ENCODE results near the gene RAB19. TPM values are rescaled to one million over a fixed set of nuclear protein-coding genes. Genes with fewer than 3 reads are reported as not detected.

Gene RAB19
- polyA plus RNA-seq, 2 donors = 0.15 TPM; not detected in 1

GRCh38 chr7:140383954-140384713 lies 19.7 kb upstream of the RAB19 start:
- no peak overlapping the region for H3K4me3 ChIP-seq (ENCODE audit: low read depth in 1 of 2, low read length in 2 of 2)
- 93 to 97% methylated on average over 6 of the region's 6 CpGs for WGBS, 2 donors
- H3K4me1 ChIP-seq (ENCODE audit: control insufficient read depth in 2 of 2, insufficient read depth in 2 of 2, low read length in 1 of 2) = no peaks in the 10 kb centered on the region
- H3K27me3 ChIP-seq (ENCODE audit: control insufficient read depth in 1 of 2, insufficient read depth in 2 of 2, low read length in 2 of 2) = no peaks in the 10 kb centered on the region
- H3K36me3 ChIP-seq (ENCODE audit: control insufficient read depth in 2 of 2, insufficient read depth in 2 of 2, low read length in 1 of 2) = peaks cover 0 to 5% of the 10 kb centered on the region in 2 donors
- no peaks in the 10 kb centered on the region for H3K9me3 ChIP-seq (ENCODE audit: control insufficient read depth in 2 of 2, insufficient read depth in 1 of 2, low read depth in 1 of 2, low read length in 1 of 2)
- no peak overlapping the region for H3K27ac ChIP-seq (ENCODE audit: low read depth in 2 of 2, low read length in 1 of 2)

GRCh38 chr7:140384894-140385545 lies 18.8 kb upstream of the RAB19 start:
- WGBS, 2 donors = 65 to 72% methylated on average over 1 of the region's 1 CpG
- H3K4me3 ChIP-seq (ENCODE audit: low read depth in 1 of 2, low read length in 2 of 2) = no peak overlapping the region
- no peaks in the 10 kb centered on the region for H3K4me1 ChIP-seq (ENCODE audit: control insufficient read depth in 2 of 2, insufficient read depth in 2 of 2, low read length in 1 of 2)
- no peaks in the 10 kb centered on the region for H3K27me3 ChIP-seq (ENCODE audit: control insufficient read depth in 1 of 2, insufficient read depth in 2 of 2, low read length in 2 of 2)
- peaks cover 0 to 5% of the 10 kb centered on the region in 2 donors for H3K36me3 ChIP-seq (ENCODE audit: control insufficient read depth in 2 of 2, insufficient read depth in 2 of 2, low read length in 1 of 2)
- no peaks in the 10 kb centered on the region for H3K9me3 ChIP-seq (ENCODE audit: control insufficient read depth in 2 of 2, insufficient read depth in 1 of 2, low read depth in 1 of 2, low read length in 1 of 2)
- no peak overlapping the region for H3K27ac ChIP-seq (ENCODE audit: low read depth in 2 of 2, low read length in 1 of 2)

GRCh38 chr7:140389445-140389844 lies 14.4 kb upstream of the RAB19 start:
- H3K27ac ChIP-seq (ENCODE audit: low read depth in 2 of 2, low read length in 1 of 2) = no peak overlapping the region
- H3K27me3 ChIP-seq (ENCODE audit: control insufficient read depth in 1 of 2, insufficient read depth in 2 of 2, low read length in 2 of 2) = no peaks in the 10 kb centered on the region
- H3K4me1 ChIP-seq (ENCODE audit: control insufficient read depth in 2 of 2, insufficient read depth in 2 of 2, low read length in 1 of 2) = no peaks in the 10 kb centered on the region
- H3K4me3 ChIP-seq (ENCODE audit: low read depth in 1 of 2, low read length in 2 of 2) = no peak overlapping the region
- no peaks in the 10 kb centered on the region for H3K36me3 ChIP-seq (ENCODE audit: control insufficient read depth in 2 of 2, insufficient read depth in 2 of 2, low read length in 1 of 2)
- WGBS, 2 donors = 87 to 89% methylated on average over 10 of the region's 10 CpGs
- H3K9me3 ChIP-seq (ENCODE audit: control insufficient read depth in 2 of 2, insufficient read depth in 1 of 2, low read depth in 1 of 2, low read length in 1 of 2) = no peaks in the 10 kb centered on the region

GRCh38 chr7:140390034-140390433 lies 13.8 kb upstream of the RAB19 start:
- H3K4me3 ChIP-seq (ENCODE audit: low read depth in 1 of 2, low read length in 2 of 2) = no peak overlapping the region
- H3K27me3 ChIP-seq (ENCODE audit: control insufficient read depth in 1 of 2, insufficient read depth in 2 of 2, low read length in 2 of 2) = no peaks in the 10 kb centered on the region
- no peaks in the 10 kb centered on the region for H3K36me3 ChIP-seq (ENCODE audit: control insufficient read depth in 2 of 2, insufficient read depth in 2 of 2, low read length in 1 of 2)
- no peak overlapping the region for H3K27ac ChIP-seq (ENCODE audit: low read depth in 2 of 2, low read length in 1 of 2)
- H3K9me3 ChIP-seq (ENCODE audit: control insufficient read depth in 2 of 2, insufficient read depth in 1 of 2, low read depth in 1 of 2, low read length in 1 of 2) = no peaks in the 10 kb centered on the region
- WGBS, 2 donors = 80 to 81% methylated on average over 4 of the region's 4 CpGs
- H3K4me1 ChIP-seq (ENCODE audit: control insufficient read depth in 2 of 2, insufficient read depth in 2 of 2, low read length in 1 of 2) = no peaks in the 10 kb centered on the region

GRCh38 chr7:140390466-140391190 lies 13.2 kb upstream of the RAB19 start:
- Histone ChIP-seq H3K4me3 (ENCODE audit: low read depth in 1 of 2, low read length in 2 of 2) (no peak overlapping the region), H3K27me3 (ENCODE audit: control insufficient read depth in 1 of 2, insufficient read depth in 2 of 2, low read length in 2 of 2) (no peaks in the 10 kb centered on the region), H3K4me1 (ENCODE audit: control insufficient read depth in 2 of 2, insufficient read depth in 2 of 2, low read length in 1 of 2) (no peaks in the 10 kb centered on the region), H3K27ac (ENCODE audit: low read depth in 2 of 2, low read length in 1 of 2) (no peak overlapping the region), H3K36me3 (ENCODE audit: control insufficient read depth in 2 of 2, insufficient read depth in 2 of 2, low read length in 1 of 2) (no peaks in the 10 kb centered on the region), H3K9me3 (ENCODE audit: control insufficient read depth in 2 of 2, insufficient read depth in 1 of 2, low read depth in 1 of 2, low read length in 1 of 2) (no peaks in the 10 kb centered on the region)
- 85 to 86% methylated on average over 8 of the region's 8 CpGs for whole genome bisulfite sequencing, 2 donors

- 89% methylated on average over 1 of the region's 1 CpG for WGBS, 2 donors
- H3K27ac ChIP-seq (ENCODE audit: low read depth in 2 of 2, low read length in 1 of 2) = no peak overlapping the region
- no peaks in the 10 kb centered on the region for H3K4me1 ChIP-seq (ENCODE audit: control insufficient read depth in 2 of 2, insufficient read depth in 2 of 2, low read length in 1 of 2)
Measured at GRCh38 chr7:140391634-140392033, 12.2 kb upstream of the RAB19 start.

GRCh38 chr7:140393756-140394306 lies 10.0 kb upstream of the RAB19 start:
- no peaks in the 10 kb centered on the region for H3K36me3 ChIP-seq (ENCODE audit: control insufficient read depth in 2 of 2, insufficient read depth in 2 of 2, low read length in 1 of 2)
- WGBS, 2 donors = 98 to 99% methylated on average over 12 of the region's 12 CpGs
- H3K27me3 ChIP-seq (ENCODE audit: control insufficient read depth in 1 of 2, insufficient read depth in 2 of 2, low read length in 2 of 2) = no peaks in the 10 kb centered on the region
- no peak overlapping the region for H3K27ac ChIP-seq (ENCODE audit: low read depth in 2 of 2, low read length in 1 of 2)
- H3K4me3 ChIP-seq (ENCODE audit: low read depth in 1 of 2, low read length in 2 of 2) = no peak overlapping the region
- no peaks in the 10 kb centered on the region for H3K4me1 ChIP-seq (ENCODE audit: control insufficient read depth in 2 of 2, insufficient read depth in 2 of 2, low read length in 1 of 2)
- H3K9me3 ChIP-seq (ENCODE audit: control insufficient read depth in 2 of 2, insufficient read depth in 1 of 2, low read depth in 1 of 2, low read length in 1 of 2) = no peaks in the 10 kb centered on the region

More at GRCh38 chr7:140391634-140392033, 12.2 kb upstream of the RAB19 start:
- Histone ChIP-seq H3K27me3 (ENCODE audit: control insufficient read depth in 1 of 2, insufficient read depth in 2 of 2, low read length in 2 of 2) (no peaks in the 10 kb centered on the region), H3K9me3 (ENCODE audit: control insufficient read depth in 2 of 2, insufficient read depth in 1 of 2, low read depth in 1 of 2, low read length in 1 of 2) (no peaks in the 10 kb centered on the region), H3K36me3 (ENCODE audit: control insufficient read depth in 2 of 2, insufficient read depth in 2 of 2, low read length in 1 of 2) (no peaks in the 10 kb centered on the region), H3K4me3 (ENCODE audit: low read depth in 1 of 2, low read length in 2 of 2) (no peak overlapping the region)

GRCh38 chr7:140397784-140398750 lies 5.8 kb upstream of the RAB19 start, which contains the start of gene SLC37A3:
TSS of gene SLC37A3 (minus strand) at chr7:140398530. CDS start at chr7:140382526, 16,004 bp downstream.
- Histone ChIP-seq H3K27ac (ENCODE audit: low read depth in 2 of 2, low read length in 1 of 2) (peak within 1 kb of the TSS; percentile 72 to 82), H3K4me1 (ENCODE audit: control insufficient read depth in 2 of 2, insufficient read depth in 2 of 2, low read length in 1 of 2) (no peaks in the 10 kb centered on the region)
- 0 to 1% methylated on average over 40 to 66 of the region's 66 CpGs for WGBS, 2 donors

More at GRCh38 chr7:140397784-140398750, 5.8 kb upstream of the RAB19 start, which contains the start of gene SLC37A3:
- H3K9me3 ChIP-seq (ENCODE audit: control insufficient read depth in 2 of 2, insufficient read depth in 1 of 2, low read depth in 1 of 2, low read length in 1 of 2) = no peaks in the 10 kb centered on the region
- H3K36me3 ChIP-seq (ENCODE audit: control insufficient read depth in 2 of 2, insufficient read depth in 2 of 2, low read length in 1 of 2) = no peaks in the 10 kb centered on the region
- peak within 1 kb of the TSS; percentile 76 to 88 for H3K4me3 ChIP-seq (ENCODE audit: low read depth in 1 of 2, low read length in 2 of 2)
- H3K27me3 ChIP-seq (ENCODE audit: control insufficient read depth in 1 of 2, insufficient read depth in 2 of 2, low read length in 2 of 2) = no peaks in the 10 kb centered on the region

Data from esophagus (tissue), 2 donors.